ENCODE measurements around the gene DMXL1.
"Not testable (repeated sequence)": the region's sequence is repeated elsewhere in the genome, so short reads cannot be mapped to it uniquely, and the experiment has no call there.

DMXL1 gene

DNA sequence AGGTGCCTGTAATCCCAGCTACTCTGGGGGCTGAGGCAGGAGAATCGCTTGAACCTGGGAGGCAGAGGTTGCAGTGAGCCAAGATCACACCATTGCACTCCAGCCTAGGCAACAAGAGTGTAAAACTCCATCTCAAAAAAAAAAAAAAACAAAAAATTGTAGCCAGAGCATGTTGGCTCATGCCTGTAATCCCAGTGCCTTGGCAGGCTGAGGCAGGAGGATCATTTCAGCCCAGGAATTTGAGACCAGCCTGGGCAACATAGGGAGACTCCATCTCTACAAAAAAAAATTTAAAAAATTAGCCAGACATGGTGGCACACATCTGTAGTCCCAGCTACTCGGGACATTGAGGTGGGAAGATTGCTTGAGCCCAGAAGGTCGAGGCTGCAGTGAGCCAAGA lies 168.9 kb downstream of the DMXL1 start:
- ATAC-seq, result not testable (repeated sequence)

DNA sequence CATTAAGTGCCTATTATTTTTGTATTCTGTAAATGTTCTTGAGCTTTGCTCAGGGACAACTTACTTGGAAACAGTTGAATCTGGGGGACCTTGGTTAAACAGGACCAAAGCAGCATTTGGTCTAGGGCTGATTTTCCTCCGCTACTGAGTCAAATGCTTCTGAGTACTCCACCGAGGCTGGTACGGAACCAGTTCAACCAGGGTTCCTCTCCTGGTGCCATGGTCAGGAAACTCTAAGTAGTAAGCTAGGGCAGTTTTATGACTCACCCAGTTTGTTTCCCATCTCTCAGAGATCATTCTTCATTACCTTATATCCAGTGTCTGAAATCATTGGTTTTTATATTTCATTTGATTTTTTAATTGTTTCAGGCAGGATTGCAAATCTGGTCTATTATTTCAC lies 173.0 kb downstream of the DMXL1 start:
- no peak for TF ChIP-seq PATZ1 (CRISPR knock-in tag; IDR thresholded peaks at IDR 0.05; ENCODE audit: borderline replicate concordance)
- no peak for TF ChIP-seq TOX (CRISPR knock-in tag; IDR thresholded peaks at IDR 0.05; ENCODE audit: borderline replicate concordance)
- TF ChIP-seq TCF4 (CRISPR knock-in tag; IDR thresholded peaks at IDR 0.05; ENCODE audit: borderline replicate concordance), result no peak
- no peak for TF ChIP-seq ZFP3 (CRISPR knock-in tag; IDR thresholded peaks at IDR 0.05)
- TF ChIP-seq CREB5 (CRISPR knock-in tag; IDR thresholded peaks at IDR 0.05; ENCODE audit: low read depth), result no peak
- TF ChIP-seq PPARA (CRISPR knock-in tag; IDR thresholded peaks at IDR 0.05; ENCODE audit: borderline replicate concordance), result no peak
- no peak for TF ChIP-seq ZC3H10 (CRISPR knock-in tag; IDR thresholded peaks at IDR 0.05)
- TF ChIP-seq GLIS3 (CRISPR knock-in tag; IDR thresholded peaks at IDR 0.05), result no peak
- TF ChIP-seq CSDC2 (CRISPR knock-in tag; IDR thresholded peaks at IDR 0.05), result no peak
- no peak for TF ChIP-seq POU6F1 (CRISPR knock-in tag; IDR thresholded peaks at IDR 0.05; ENCODE audit: borderline replicate concordance, low read depth)
- TF ChIP-seq, protein P1, sequence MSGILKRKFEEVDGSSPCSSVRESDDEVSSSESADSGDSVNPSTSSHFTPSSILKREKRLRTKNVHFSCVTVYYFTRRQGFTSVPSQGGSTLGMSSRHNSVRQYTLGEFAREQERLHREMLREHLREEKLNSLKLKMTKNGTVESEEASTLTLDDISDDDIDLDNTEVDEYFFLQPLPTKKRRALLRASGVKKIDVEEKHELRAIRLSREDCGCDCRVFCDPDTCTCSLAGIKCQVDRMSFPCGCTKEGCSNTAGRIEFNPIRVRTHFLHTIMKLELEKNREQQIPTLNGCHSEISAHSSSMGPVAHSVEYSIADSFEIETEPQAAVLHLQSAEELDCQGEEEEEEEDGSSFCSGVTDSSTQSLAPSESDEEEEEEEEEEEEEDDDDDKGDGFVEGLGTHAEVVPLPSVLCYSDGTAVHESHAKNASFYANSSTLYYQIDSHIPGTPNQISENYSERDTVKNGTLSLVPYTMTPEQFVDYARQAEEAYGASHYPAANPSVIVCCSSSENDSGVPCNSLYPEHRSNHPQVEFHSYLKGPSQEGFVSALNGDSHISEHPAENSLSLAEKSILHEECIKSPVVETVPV (CRISPR knock-in tag; IDR thresholded peaks at IDR 0.05), result no peak
- TF ChIP-seq ISL1 (CRISPR knock-in tag; IDR thresholded peaks at IDR 0.05), result no peak
- no peak for ATAC-seq

GRCh38 chr5:119250946-119251901 lies 180.3 kb downstream of the DMXL1 start:
- TF ChIP-seq ZNF8 (CRISPR knock-in tag; IDR thresholded peaks at IDR 0.05), result no peak
- no peak for TF ChIP-seq CREB5 (CRISPR knock-in tag; IDR thresholded peaks at IDR 0.05; ENCODE audit: low read depth)
- TF ChIP-seq ZFP3 (CRISPR knock-in tag; IDR thresholded peaks at IDR 0.05), result no peak
- no peak for TF ChIP-seq OSR1 (CRISPR knock-in tag; IDR thresholded peaks at IDR 0.05)
- no peak for TF ChIP-seq SNAI2 (CRISPR knock-in tag; IDR thresholded peaks at IDR 0.05)
- TF ChIP-seq POU6F1 (CRISPR knock-in tag; IDR thresholded peaks at IDR 0.05; ENCODE audit: borderline replicate concordance, low read depth), result no peak
- TF ChIP-seq ARNTL (CRISPR knock-in tag; IDR thresholded peaks at IDR 0.05; ENCODE audit: borderline replicate concordance, low read depth), result no peak
- TF ChIP-seq PPARA (CRISPR knock-in tag; IDR thresholded peaks at IDR 0.05; ENCODE audit: borderline replicate concordance), result no peak
- TF ChIP-seq ZNF70 (CRISPR knock-in tag; IDR thresholded peaks at IDR 0.05), result no peak
- TF ChIP-seq ZFP30 (CRISPR knock-in tag; IDR thresholded peaks at IDR 0.05), result no peak
- TF ChIP-seq, protein P1 (CRISPR knock-in tag; IDR thresholded peaks at IDR 0.05), result no peak
- TF ChIP-seq TOX (CRISPR knock-in tag; IDR thresholded peaks at IDR 0.05; ENCODE audit: borderline replicate concordance), result no peak
- no peak for TF ChIP-seq PATZ1 (CRISPR knock-in tag; IDR thresholded peaks at IDR 0.05; ENCODE audit: borderline replicate concordance)
- no peak for TF ChIP-seq RARB (CRISPR knock-in tag; IDR thresholded peaks at IDR 0.05)
- no peak for TF ChIP-seq ESRRG (CRISPR knock-in tag; IDR thresholded peaks at IDR 0.05)
- ATAC-seq, result no peak
